ENCODE results near the gene CASD1.

The CASD1 gene

DNA sequence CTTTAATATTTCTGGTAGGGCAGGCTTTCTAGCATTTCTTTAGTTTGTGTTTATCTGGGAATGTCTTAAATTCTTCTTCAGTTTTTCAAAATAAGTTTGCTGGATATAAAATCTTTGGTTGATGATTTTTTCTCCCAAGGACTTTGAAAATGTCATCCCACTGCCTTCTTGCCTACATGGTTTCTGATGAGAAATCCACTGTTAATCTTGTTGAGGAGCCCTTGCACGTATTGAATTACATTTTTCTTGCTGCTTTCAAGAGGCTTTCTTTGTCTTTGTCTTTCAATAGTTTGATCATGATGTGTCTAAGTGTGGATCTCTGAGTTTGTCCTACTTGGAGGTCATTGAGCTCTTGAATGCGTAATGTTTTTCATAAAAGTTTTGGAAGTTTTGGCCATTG lies 66.0 kb downstream of the CASD1 start:
- TF ChIP-seq, protein P1, sequence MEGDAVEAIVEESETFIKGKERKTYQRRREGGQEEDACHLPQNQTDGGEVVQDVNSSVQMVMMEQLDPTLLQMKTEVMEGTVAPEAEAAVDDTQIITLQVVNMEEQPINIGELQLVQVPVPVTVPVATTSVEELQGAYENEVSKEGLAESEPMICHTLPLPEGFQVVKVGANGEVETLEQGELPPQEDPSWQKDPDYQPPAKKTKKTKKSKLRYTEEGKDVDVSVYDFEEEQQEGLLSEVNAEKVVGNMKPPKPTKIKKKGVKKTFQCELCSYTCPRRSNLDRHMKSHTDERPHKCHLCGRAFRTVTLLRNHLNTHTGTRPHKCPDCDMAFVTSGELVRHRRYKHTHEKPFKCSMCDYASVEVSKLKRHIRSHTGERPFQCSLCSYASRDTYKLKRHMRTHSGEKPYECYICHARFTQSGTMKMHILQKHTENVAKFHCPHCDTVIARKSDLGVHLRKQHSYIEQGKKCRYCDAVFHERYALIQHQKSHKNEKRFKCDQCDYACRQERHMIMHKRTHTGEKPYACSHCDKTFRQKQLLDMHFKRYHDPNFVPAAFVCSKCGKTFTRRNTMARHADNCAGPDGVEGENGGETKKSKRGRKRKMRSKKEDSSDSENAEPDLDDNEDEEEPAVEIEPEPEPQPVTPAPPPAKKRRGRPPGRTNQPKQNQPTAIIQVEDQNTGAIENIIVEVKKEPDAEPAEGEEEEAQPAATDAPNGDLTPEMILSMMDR (IDR thresholded peaks at IDR 0.05; ENCODE audit: control insufficient read depth, insufficient read depth, low read depth, low read length, missing control alignments): no peak
- H3K4me3 ChIP-seq (ENCODE audit: control insufficient read depth, low read depth, low read length): no peak overlapping the region
- no peak for DNase-seq (ENCODE audit: low read depth)

DNA sequence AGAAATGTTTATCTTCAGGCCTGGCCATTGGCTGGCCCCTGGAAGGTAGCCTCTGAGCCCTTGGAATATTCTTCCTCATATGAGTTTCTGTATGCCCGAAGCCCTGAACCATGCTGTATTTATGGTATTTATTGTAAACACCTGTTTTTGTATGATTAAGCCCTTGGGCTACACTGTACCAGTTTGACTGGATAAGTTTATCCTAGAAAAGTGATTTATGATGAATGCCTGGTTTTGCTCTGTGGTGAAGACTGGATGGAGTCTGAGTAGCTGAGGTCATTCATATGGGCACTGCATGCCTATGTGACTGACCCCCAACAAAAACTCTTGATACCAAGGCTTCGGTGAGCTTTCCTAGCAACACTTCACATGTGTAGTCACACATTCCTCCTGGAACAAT lies 66.7 kb downstream of the CASD1 start:
- TF ChIP-seq, protein P1 (IDR thresholded peaks at IDR 0.05; ENCODE audit: control insufficient read depth, insufficient read depth, low read depth, low read length, missing control alignments): no peak
- no peak overlapping the region for H3K4me3 ChIP-seq (ENCODE audit: control insufficient read depth, low read depth, low read length)
- no peak for DNase-seq (ENCODE audit: low read depth)

GRCh38 chr7:94577357-94577756 lies 67.7 kb downstream of the CASD1 start:
- TF ChIP-seq, protein P1 (IDR thresholded peaks at IDR 0.05; ENCODE audit: control insufficient read depth, insufficient read depth, low read depth, low read length, missing control alignments): no peak
- H3K4me3 ChIP-seq (ENCODE audit: control insufficient read depth, low read depth, low read length): no peak overlapping the region
- no peak for DNase-seq (ENCODE audit: low read depth)

- DNase-seq (ENCODE audit: low read depth): no peak
- TF ChIP-seq, protein P1 (IDR thresholded peaks at IDR 0.05; ENCODE audit: control insufficient read depth, insufficient read depth, low read depth, low read length, missing control alignments): no peak
- no peak overlapping the region for H3K4me3 ChIP-seq (ENCODE audit: control insufficient read depth, low read depth, low read length)
These were observed 69.0 kb downstream of the CASD1 start for GRCh38 chr7:94578614-94579013.

DNA sequence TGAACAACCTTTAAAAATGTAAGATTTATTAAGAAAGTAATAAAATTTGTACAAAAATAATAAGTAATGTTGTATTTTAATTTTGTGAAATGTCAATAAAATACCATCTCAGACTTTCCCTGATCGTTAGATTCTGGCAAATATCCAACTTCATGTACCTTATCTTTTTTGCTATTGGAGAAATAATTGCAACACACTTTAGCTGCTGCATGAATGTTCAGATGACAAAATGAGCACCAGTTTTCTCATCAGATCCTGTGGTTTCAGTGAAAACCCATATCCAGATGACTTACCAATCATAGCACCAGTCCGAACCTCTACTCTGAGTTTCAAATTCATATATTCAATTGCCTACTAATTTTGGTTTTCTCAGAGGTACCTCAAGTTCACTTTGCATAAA lies 69.9 kb downstream of the CASD1 start:
- H3K4me3 ChIP-seq (ENCODE audit: control insufficient read depth, low read depth, low read length): no peak overlapping the region
- no peak for DNase-seq (ENCODE audit: low read depth)
- TF ChIP-seq, protein P1 (IDR thresholded peaks at IDR 0.05; ENCODE audit: control insufficient read depth, insufficient read depth, low read depth, low read length, missing control alignments): no peak

GRCh38 chr7:94580601-94581000 lies 71.0 kb downstream of the CASD1 start:
- no peak overlapping the region for H3K4me3 ChIP-seq (ENCODE audit: control insufficient read depth, low read depth, low read length)
- TF ChIP-seq, protein P1 (IDR thresholded peaks at IDR 0.05; ENCODE audit: control insufficient read depth, insufficient read depth, low read depth, low read length, missing control alignments): no peak
- DNase-seq (ENCODE audit: low read depth): no peak

- TF ChIP-seq, protein P1 (IDR thresholded peaks at IDR 0.05; ENCODE audit: control insufficient read depth, insufficient read depth, low read depth, low read length, missing control alignments): no peak
- no peak for DNase-seq (ENCODE audit: low read depth)
- no peak overlapping the region for H3K4me3 ChIP-seq (ENCODE audit: control insufficient read depth, low read depth, low read length)
These were observed 74.5 kb downstream of the CASD1 start for GRCh38 chr7:94584113-94584512.

Measured in AG09309 (cell line).